Skeletal muscle satellite cell (primary cell): ENCODE results near the gene SYT1.
A peak's percentile ranks its signal among the peaks of the same experiment; 100 is the strongest.

ENCODE experiments used
- H3K27me3 ChIP-seq: 2 replicates; pipeline ENCODE4 v1.7.0; 2013; ENCODE audit warnings: low read length; ENCODE audit not compliant: control insufficient read depth, insufficient read depth
- H3K36me3 ChIP-seq: 2 replicates; pipeline ENCODE4 v1.7.0; 2013; ENCODE audit warnings: mild to moderate bottlenecking, control low read depth, low read length; ENCODE audit not compliant: insufficient read depth
- H3K4me1 ChIP-seq: 2 replicates; pipeline ENCODE4 v1.7.0; 2013; ENCODE audit warnings: low read length; ENCODE audit not compliant: control insufficient read depth, insufficient read depth
- H3K4me2 ChIP-seq: 2 replicates; pipeline ENCODE4 v1.7.0; 2013; ENCODE audit warnings: mild to moderate bottlenecking, low read length
- H3K4me3 ChIP-seq: 2 replicates; pipeline ENCODE4 v1.7.0; 2013; ENCODE audit warnings: low read length
- H3K9ac ChIP-seq: 2 replicates; pipeline ENCODE4 v1.7.0; 2013; ENCODE audit warnings: mild to moderate bottlenecking, low read depth, low read length, moderate library complexity
- H3K9me3 ChIP-seq: replicated peaks from 2 replicates; pipeline ENCODE4 v1.7.0; 2013; ENCODE audit warnings: mild to moderate bottlenecking, control low read depth, low read length

SYT1 gene

DNA sequence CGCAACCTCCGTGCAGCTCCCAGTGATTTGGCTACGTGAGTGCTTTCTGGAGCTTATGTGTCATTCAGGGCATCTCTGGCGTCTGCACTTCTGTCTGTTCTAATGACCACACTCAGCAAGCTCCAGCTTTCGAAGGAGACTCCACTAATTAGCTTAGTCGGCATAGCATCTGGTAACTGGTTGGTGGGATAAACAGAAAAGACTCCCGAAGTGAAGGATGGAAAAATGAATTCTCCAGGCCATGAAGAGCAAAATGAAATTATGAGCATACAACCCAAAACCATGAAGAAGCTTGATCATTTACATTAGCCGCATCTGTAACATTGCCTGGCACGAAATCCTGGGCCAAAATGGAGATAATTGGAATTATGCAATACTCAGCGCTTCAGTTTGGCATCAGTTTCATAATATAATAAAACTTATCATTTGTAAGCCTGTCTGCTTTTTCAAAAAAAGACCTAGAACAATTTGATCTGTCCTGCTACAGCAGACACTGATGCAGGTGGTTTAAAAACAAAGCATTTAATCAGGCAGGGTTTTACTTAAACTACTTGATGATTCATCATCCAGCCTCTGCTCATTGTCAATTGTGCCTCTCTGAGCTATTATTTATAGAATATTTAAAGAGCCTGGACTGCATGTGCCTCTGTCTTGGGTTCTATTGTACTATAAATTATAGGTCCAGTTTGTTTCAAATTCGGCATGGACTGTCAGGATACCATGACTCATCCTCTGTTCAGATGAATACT is 87.4 kb downstream of the SYT1 start:
- peaks cover 4% of the 10 kb centered on the region for H3K9me3 ChIP-seq
- H3K9ac ChIP-seq: no peak overlapping the region
- peak overlapping the region; percentile 46 for H3K4me2 ChIP-seq
- H3K4me1 ChIP-seq: peaks cover 7% of the 10 kb centered on the region
- H3K36me3 ChIP-seq: no peaks in the 10 kb centered on the region
- H3K27me3 ChIP-seq: no peaks in the 10 kb centered on the region
- no peak overlapping the region for H3K4me3 ChIP-seq

DNA sequence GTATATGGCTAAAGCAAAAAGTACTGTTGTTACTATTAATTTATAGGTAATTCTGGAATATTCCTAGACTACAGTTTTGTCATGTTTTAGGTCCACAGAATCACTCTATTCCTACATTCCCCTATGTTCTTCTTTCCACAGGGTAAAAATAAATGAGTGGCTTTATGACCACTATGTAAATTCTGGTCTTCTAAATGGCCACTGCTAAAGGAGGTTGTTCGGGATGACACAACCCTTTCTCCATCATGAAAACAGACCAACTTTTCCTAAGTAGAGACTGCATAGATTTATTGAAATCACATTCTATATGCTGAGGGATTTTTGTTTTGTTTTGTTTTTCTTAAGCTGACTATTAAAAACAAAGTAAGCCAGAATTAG is 88.0 kb downstream of the SYT1 start:
- no peak overlapping the region for H3K4me3 ChIP-seq
- peaks cover 7% of the 10 kb centered on the region for H3K4me1 ChIP-seq
- H3K36me3 ChIP-seq: no peaks in the 10 kb centered on the region
- H3K27me3 ChIP-seq: no peaks in the 10 kb centered on the region
- peaks cover 4% of the 10 kb centered on the region for H3K9me3 ChIP-seq
- H3K4me2 ChIP-seq: no peak overlapping the region
- no peak overlapping the region for H3K9ac ChIP-seq

DNA sequence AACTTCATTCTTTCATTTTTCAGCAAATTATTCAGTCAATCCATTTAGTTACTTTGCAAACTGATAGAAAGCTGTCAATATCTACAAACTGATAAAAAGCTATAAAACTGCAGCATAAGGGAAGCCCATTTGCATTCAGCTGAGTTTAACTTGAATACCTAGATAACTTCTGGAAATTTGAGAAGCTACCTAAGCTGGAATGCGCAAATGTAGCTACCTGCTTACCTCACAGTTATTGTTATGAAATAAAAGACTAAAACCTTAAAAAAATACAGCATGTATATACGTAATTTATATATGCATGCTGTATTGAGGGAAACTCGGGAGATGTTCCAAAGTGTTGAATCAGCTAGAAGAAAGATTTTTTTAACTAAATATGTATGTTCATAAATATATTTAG is 94.4 kb downstream of the SYT1 start:
- Histone ChIP-seq H3K27me3 (no peaks in the 10 kb centered on the region), H3K4me1 (peaks cover 9% of the 10 kb centered on the region), H3K4me3 (no peak overlapping the region), H3K9ac (no peak overlapping the region), H3K4me2 (no peak overlapping the region), H3K36me3 (no peaks in the 10 kb centered on the region), H3K9me3 (no peaks in the 10 kb centered on the region)

GRCh38 chr12:78959556-78959955 is 95.0 kb downstream of the SYT1 start:
- H3K9ac ChIP-seq: no peak overlapping the region
- H3K4me2 ChIP-seq: no peak overlapping the region
- H3K4me3 ChIP-seq: no peak overlapping the region
- no peaks in the 10 kb centered on the region for H3K27me3 ChIP-seq
- no peaks in the 10 kb centered on the region for H3K9me3 ChIP-seq
- peaks cover 16% of the 10 kb centered on the region for H3K4me1 ChIP-seq
- H3K36me3 ChIP-seq: no peaks in the 10 kb centered on the region

DNA sequence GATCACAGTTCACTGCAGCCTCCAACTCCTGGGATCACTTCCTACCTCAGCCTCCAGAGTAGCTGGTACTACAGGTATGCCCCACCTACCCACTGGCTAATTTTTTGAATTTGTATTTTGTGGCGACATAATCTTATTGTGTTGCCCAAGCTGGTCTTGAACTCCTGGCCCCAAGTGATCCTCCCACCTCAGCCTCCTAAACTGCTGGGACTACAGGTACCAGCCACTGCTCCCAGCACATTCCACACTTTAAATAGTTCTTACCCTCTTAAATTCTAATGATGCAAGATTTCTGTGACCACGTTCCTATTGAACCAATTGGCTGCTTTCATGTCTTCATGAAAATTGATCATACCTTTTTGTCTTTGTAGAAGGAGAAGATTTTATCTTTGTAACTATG is 96.6 kb downstream of the SYT1 start:
- H3K4me1 ChIP-seq: peaks cover 16% of the 10 kb centered on the region
- H3K9ac ChIP-seq: no peak overlapping the region
- no peaks in the 10 kb centered on the region for H3K9me3 ChIP-seq
- no peak overlapping the region for H3K4me3 ChIP-seq
- no peak overlapping the region for H3K4me2 ChIP-seq
- H3K36me3 ChIP-seq: no peaks in the 10 kb centered on the region
- H3K27me3 ChIP-seq: no peaks in the 10 kb centered on the region

GRCh38 chr12:78963439-78964227 is 99.1 kb downstream of the SYT1 start:
- Histone ChIP-seq H3K4me1 (peaks cover 16% of the 10 kb centered on the region), H3K4me3 (peak overlapping the region; percentile 49), H3K9ac (peak overlapping the region; percentile 70)

GRCh38 chr12:78964521-78964920 is 99.9 kb downstream of the SYT1 start:
- H3K4me1 ChIP-seq: peaks cover 16% of the 10 kb centered on the region
- H3K4me2 ChIP-seq: peak overlapping the region; percentile 71
- H3K27me3 ChIP-seq: no peaks in the 10 kb centered on the region
- H3K9me3 ChIP-seq: no peaks in the 10 kb centered on the region
- no peaks in the 10 kb centered on the region for H3K36me3 ChIP-seq
- H3K9ac ChIP-seq: peak overlapping the region; percentile 70
- H3K4me3 ChIP-seq: peak overlapping the region; percentile 49

More at GRCh38 chr12:78963439-78964227, 99.1 kb downstream of the SYT1 start:
- Histone ChIP-seq H3K9me3 (no peaks in the 10 kb centered on the region), H3K36me3 (no peaks in the 10 kb centered on the region), H3K27me3 (no peaks in the 10 kb centered on the region), H3K4me2 (peak overlapping the region; percentile 71)

- H3K9me3 ChIP-seq: no peaks in the 10 kb centered on the region
- no peak overlapping the region for H3K9ac ChIP-seq
- H3K4me2 ChIP-seq: no peak overlapping the region
- H3K27me3 ChIP-seq: no peaks in the 10 kb centered on the region
- peaks cover 21% of the 10 kb centered on the region for H3K4me1 ChIP-seq
- H3K4me3 ChIP-seq: no peak overlapping the region
- no peaks in the 10 kb centered on the region for H3K36me3 ChIP-seq
Observed at GRCh38 chr12:78966062-78966461, 101.5 kb downstream of the SYT1 start.

DNA sequence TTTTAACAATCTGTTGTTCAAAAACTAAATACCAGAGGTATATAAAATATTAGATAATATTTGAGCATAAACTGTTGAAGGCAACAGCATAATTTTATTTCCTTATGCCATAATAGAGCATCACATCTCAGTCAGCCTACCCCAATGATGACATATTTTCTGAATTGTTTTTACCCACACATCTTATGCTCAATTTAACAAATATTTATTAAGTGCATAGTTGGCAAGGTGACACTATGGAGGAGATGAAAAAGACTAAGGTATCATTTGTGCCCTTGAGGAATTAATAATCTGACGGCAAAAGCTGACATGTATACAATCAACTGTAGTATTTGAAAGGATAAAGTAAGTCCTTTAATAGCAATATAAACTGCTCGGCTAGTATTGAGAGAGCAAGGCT is 102.4 kb downstream of the SYT1 start:
- Histone ChIP-seq H3K27me3 (no peaks in the 10 kb centered on the region), H3K9me3 (no peaks in the 10 kb centered on the region), H3K4me1 (peaks cover 21% of the 10 kb centered on the region), H3K9ac (no peak overlapping the region), H3K36me3 (no peaks in the 10 kb centered on the region), H3K4me3 (no peak overlapping the region), H3K4me2 (no peak overlapping the region)

- Histone ChIP-seq H3K36me3 (no peaks in the 10 kb centered on the region), H3K4me1 (peaks cover 19% of the 10 kb centered on the region), H3K9me3 (no peaks in the 10 kb centered on the region), H3K9ac (no peak overlapping the region), H3K4me2 (no peak overlapping the region), H3K27me3 (no peaks in the 10 kb centered on the region), H3K4me3 (no peak overlapping the region)
Observed at GRCh38 chr12:78968226-78968625, 103.7 kb downstream of the SYT1 start.

- Histone ChIP-seq H3K4me2 (no peak overlapping the region), H3K4me1 (peaks cover 5% of the 10 kb centered on the region), H3K4me3 (no peak overlapping the region), H3K9ac (no peak overlapping the region), H3K27me3 (no peaks in the 10 kb centered on the region), H3K9me3 (no peaks in the 10 kb centered on the region), H3K36me3 (no peaks in the 10 kb centered on the region)
Observed at GRCh38 chr12:78970041-78970440, 105.5 kb downstream of the SYT1 start.
